ENCODE results near the gene ZNF354C. TPM values are rescaled to one million over a fixed set of nuclear protein-coding genes. Genes with fewer than 3 reads are reported as not detected.
A peak's percentile ranks its signal among the peaks of the same experiment; 100 is the strongest.

ZNF354C gene
- total and polyA plus RNA-seq, 2 of the 13 experiments (the other 11 are each of a cell fraction or from before 2014, with no cell fraction given): 0.02 TPM; not detected in 1

DNA sequence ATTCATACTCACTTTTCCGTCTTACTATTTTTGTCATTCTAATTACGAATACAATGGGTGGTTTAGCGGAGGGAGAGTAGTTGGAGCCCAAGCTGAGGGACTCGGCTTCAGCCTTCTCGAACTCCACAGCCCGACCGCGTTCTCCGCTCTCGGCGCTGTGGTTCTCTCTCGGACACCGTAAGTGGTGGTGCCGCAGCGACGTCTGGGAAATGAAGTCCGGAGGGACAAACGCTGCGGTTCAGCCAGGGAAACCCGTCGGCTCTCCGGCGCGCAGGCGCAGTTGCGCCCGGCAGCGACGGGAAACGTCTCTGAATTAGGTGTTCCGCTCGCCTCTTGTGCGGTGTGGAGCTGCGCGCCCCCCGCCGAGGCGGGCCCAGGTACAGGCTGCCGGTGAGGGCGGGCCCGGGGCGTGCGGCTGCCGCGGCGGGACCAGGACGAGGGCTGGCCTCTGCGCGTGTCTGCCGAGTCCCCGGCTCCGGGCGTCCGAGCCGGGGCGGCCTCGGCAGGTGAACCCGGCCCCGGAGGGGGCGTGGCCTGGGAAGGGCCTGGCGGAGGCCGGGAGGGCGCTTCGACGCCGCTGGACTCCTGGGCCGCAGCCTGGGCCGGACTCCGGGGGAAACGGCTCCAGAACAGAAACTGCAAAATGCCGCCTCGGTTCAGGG is 36.5 kb upstream of the ZNF354C start, which contains the start of gene ZNF879 (continued):
- TF ChIP-seq PATZ1 (CRISPR knock-in tag; IDR thresholded peaks at IDR 0.05) (no peak), ZNF232 (CRISPR knock-in tag; IDR thresholded peaks at IDR 0.05; ENCODE audit: borderline replicate concordance) (no peak), POGZ (CRISPR knock-in tag; IDR thresholded peaks at IDR 0.05) (peak; percentile 63), NFE2L2 (IDR thresholded peaks at IDR 0.05; ENCODE audit: low read length) (no peak), MTA3 (CRISPR knock-in tag; IDR thresholded peaks at IDR 0.05) (no peak), ZNF788 (CRISPR knock-in tag; IDR thresholded peaks at IDR 0.05; ENCODE audit: borderline replicate concordance) (peak; percentile 44; the same call in 1 of the 2 replicates), HOXA7 (CRISPR knock-in tag; IDR thresholded peaks at IDR 0.05) (no peak), ZNF777 (CRISPR knock-in tag; IDR thresholded peaks at IDR 0.05) (peak; percentile 91), CHD4 (IDR thresholded peaks at IDR 0.05; ENCODE audit: borderline replicate concordance, low read length) (no peak), ZNF557 (CRISPR knock-in tag; IDR thresholded peaks at IDR 0.05) (no peak), IKZF5 (CRISPR knock-in tag; IDR thresholded peaks at IDR 0.05) (no peak)
- TF ChIP-seq, protein P1, sequence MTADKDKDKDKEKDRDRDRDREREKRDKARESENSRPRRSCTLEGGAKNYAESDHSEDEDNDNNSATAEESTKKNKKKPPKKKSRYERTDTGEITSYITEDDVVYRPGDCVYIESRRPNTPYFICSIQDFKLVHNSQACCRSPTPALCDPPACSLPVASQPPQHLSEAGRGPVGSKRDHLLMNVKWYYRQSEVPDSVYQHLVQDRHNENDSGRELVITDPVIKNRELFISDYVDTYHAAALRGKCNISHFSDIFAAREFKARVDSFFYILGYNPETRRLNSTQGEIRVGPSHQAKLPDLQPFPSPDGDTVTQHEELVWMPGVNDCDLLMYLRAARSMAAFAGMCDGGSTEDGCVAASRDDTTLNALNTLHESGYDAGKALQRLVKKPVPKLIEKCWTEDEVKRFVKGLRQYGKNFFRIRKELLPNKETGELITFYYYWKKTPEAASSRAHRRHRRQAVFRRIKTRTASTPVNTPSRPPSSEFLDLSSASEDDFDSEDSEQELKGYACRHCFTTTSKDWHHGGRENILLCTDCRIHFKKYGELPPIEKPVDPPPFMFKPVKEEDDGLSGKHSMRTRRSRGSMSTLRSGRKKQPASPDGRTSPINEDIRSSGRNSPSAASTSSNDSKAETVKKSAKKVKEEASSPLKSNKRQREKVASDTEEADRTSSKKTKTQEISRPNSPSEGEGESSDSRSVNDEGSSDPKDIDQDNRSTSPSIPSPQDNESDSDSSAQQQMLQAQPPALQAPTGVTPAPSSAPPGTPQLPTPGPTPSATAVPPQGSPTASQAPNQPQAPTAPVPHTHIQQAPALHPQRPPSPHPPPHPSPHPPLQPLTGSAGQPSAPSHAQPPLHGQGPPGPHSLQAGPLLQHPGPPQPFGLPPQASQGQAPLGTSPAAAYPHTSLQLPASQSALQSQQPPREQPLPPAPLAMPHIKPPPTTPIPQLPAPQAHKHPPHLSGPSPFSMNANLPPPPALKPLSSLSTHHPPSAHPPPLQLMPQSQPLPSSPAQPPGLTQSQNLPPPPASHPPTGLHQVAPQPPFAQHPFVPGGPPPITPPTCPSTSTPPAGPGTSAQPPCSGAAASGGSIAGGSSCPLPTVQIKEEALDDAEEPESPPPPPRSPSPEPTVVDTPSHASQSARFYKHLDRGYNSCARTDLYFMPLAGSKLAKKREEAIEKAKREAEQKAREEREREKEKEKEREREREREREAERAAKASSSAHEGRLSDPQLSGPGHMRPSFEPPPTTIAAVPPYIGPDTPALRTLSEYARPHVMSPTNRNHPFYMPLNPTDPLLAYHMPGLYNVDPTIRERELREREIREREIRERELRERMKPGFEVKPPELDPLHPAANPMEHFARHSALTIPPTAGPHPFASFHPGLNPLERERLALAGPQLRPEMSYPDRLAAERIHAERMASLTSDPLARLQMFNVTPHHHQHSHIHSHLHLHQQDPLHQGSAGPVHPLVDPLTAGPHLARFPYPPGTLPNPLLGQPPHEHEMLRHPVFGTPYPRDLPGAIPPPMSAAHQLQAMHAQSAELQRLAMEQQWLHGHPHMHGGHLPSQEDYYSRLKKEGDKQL (CRISPR knock-in tag; IDR thresholded peaks at IDR 0.05; ENCODE audit: low read depth): no peak
- TF ChIP-seq, protein P2, sequence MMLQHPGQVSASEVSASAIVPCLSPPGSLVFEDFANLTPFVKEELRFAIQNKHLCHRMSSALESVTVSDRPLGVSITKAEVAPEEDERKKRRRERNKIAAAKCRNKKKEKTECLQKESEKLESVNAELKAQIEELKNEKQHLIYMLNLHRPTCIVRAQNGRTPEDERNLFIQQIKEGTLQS (CRISPR knock-in tag; IDR thresholded peaks at IDR 0.05): no peak
- TF ChIP-seq, protein P3, sequence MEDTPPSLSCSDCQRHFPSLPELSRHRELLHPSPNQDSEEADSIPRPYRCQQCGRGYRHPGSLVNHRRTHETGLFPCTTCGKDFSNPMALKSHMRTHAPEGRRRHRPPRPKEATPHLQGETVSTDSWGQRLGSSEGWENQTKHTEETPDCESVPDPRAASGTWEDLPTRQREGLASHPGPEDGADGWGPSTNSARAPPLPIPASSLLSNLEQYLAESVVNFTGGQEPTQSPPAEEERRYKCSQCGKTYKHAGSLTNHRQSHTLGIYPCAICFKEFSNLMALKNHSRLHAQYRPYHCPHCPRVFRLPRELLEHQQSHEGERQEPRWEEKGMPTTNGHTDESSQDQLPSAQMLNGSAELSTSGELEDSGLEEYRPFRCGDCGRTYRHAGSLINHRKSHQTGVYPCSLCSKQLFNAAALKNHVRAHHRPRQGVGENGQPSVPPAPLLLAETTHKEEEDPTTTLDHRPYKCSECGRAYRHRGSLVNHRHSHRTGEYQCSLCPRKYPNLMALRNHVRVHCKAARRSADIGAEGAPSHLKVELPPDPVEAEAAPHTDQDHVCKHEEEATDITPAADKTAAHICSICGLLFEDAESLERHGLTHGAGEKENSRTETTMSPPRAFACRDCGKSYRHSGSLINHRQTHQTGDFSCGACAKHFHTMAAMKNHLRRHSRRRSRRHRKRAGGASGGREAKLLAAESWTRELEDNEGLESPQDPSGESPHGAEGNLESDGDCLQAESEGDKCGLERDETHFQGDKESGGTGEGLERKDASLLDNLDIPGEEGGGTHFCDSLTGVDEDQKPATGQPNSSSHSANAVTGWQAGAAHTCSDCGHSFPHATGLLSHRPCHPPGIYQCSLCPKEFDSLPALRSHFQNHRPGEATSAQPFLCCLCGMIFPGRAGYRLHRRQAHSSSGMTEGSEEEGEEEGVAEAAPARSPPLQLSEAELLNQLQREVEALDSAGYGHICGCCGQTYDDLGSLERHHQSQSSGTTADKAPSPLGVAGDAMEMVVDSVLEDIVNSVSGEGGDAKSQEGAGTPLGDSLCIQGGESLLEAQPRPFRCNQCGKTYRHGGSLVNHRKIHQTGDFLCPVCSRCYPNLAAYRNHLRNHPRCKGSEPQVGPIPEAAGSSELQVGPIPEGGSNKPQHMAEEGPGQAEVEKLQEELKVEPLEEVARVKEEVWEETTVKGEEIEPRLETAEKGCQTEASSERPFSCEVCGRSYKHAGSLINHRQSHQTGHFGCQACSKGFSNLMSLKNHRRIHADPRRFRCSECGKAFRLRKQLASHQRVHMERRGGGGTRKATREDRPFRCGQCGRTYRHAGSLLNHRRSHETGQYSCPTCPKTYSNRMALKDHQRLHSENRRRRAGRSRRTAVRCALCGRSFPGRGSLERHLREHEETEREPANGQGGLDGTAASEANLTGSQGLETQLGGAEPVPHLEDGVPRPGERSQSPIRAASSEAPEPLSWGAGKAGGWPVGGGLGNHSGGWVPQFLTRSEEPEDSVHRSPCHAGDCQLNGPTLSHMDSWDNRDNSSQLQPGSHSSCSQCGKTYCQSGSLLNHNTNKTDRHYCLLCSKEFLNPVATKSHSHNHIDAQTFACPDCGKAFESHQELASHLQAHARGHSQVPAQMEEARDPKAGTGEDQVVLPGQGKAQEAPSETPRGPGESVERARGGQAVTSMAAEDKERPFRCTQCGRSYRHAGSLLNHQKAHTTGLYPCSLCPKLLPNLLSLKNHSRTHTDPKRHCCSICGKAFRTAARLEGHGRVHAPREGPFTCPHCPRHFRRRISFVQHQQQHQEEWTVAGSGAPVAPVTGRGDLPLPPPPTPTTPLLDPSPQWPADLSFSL (CRISPR knock-in tag; IDR thresholded peaks at IDR 0.05): no peak

All from HepG2 (cell line).